DMS53 treated with DMSO at 0.1 percent for 48 hours (cell line): ENCODE data around the gene MAP1LC3B2.

ENCODE experiments used
- DNase-seq: peaks from one replicate; lab custom pipeline; 2025; ENCODE audit not compliant: unreplicated experiment; lab: John Stamatoyannopoulos, UW

MAP1LC3B2 gene

DNA sequence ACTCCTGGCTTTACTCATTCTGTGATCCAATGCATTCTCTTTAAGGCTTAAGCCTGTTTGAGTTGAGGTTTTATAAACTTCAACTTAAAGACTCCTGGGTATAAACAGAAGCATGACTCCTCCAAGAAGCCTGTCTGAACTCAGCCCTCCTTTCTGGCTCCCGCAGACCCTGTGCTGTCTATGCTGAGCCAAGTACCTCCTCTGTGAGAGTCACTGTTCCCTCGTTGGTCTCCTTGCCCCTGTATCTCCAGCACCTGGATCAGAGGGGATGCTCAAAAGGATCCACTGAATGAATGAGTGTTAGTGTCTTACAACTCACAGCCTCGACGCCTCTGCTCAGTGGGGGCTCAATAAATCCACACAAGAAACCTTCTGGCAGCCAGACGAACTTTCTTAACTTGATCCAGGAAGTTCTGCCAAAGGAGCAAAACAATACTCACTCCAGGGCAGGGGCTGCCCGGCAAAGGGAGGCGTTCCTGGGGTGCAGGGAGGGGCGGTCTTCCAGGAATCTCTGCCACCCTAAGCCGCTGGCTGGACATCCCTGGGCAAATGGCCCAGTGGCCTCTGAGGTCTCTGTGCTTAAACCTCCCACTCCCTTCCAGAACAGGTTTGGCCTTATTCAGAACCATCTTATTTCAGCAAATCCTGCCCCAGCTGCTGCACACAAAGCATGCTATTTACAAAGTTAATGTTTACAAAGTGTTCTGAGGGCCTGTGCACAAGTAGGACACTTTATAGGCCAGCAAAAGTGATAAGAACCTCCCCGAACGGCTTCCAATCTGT is 32.9 kb downstream of the MAP1LC3B2 start:
- peak; percentile 65 for DNase-seq

DNA sequence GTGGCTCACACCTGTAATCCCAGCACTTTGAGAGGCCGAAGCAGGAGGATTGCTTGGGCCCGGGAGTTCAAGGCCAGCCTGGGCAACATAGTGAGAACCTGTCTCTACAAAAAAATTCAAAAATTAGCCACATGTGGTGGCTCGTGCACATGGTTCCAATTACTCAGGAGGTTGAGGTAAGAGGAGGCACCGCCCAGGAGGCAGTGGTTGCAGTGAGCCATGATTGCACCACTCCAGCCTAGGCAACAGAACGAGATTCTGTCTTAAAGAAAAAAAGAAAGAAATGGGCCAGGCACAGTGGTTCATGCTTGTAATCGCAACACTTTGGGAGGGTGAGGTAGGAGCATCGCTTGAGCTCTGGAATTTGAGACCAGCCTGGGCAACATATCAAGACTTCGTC is 33.5 kb downstream of the MAP1LC3B2 start:
- DNase-seq: no peak

DNA sequence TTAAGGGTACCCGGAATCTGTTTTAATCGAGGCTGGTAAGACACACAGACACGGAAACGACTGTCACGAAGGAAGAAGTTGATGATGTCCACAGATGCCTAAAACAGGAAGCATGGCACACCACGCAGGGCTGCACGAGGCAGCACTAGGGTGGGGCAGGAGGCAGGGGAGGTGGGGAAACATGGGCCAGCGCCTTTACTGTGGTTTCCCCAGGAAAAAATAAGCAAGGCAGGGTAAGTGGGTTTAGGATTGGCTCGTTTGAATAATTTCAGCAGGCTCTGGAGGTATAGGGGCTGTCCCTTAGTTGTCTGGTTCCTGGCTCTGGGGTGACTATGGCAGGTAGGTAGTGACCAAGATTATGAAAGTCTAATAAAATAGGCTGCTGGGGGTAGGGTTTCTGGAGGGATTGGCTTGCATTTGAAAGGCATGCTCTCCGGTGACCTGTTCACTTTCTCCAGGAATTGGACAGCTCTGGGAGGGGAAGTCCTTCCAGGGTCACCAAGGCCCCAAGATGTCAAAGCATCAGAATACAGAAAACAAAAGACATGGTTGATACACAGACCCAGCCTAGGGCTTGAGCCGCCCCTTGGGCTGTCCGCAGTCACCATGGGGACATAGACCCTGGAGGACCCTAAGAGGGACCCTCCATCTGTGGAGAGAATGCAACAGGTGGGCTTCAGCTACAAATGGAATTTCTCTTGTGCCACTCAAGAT is 35.3 kb downstream of the MAP1LC3B2 start:
- DNase-seq: no peak

DNA sequence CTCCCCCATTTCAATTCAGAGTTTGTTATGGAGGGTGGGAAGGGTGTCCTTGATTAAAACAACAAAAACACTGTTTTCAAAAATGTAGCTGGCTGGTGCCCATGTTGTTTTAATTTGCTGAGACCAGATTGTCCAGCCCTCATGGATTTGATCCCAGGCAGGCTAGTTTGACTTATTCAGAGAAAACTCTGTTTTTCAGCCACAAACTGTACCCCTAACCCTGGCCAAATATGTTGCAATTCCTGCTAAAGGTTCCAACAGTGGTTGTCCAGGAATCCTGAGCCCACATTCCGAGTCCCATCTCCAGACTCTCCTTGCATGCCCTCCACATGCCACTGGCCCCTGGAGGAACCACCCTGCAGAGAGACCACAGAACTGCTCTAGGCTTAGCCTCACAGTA is 36.0 kb downstream of the MAP1LC3B2 start:
- no peak for DNase-seq

DNA sequence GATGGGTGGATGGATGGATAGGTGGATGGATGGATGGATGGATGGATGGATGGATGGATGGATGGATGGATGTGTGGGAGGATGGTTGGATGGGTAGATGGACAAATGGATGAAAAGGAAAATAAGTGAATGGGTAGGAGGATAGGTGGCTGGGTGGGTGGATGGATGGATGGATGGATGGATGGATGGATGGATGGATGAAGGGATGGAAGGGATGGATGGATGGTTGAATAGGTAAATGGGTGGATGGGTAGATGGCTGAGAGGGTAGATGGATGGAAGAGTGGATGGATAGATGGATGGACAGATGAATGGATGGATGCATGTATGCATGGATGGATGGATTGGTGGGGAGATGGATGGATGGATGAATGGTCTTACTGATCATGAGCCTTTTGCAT is 36.5 kb downstream of the MAP1LC3B2 start:
- DNase-seq: no peak

DNA sequence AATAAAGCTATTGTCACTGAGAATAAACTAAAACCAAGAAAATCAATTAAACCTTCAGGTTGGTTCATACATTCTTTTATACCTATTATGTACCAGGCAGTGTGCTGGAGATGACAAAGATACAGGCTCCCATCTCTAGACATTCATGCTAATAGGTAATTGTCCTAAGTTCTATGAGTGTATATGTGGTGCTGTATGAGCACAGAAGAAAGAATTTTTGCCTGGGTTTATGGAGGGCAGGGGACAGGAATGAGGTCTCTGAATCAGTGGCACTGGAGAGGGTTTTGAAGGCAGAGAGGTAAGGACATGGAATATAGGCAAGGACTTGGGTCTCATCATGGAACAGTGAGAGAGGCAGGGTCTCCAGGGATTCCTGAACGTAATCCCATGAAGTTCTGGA is 38.7 kb downstream of the MAP1LC3B2 start:
- no peak for DNase-seq

DNA sequence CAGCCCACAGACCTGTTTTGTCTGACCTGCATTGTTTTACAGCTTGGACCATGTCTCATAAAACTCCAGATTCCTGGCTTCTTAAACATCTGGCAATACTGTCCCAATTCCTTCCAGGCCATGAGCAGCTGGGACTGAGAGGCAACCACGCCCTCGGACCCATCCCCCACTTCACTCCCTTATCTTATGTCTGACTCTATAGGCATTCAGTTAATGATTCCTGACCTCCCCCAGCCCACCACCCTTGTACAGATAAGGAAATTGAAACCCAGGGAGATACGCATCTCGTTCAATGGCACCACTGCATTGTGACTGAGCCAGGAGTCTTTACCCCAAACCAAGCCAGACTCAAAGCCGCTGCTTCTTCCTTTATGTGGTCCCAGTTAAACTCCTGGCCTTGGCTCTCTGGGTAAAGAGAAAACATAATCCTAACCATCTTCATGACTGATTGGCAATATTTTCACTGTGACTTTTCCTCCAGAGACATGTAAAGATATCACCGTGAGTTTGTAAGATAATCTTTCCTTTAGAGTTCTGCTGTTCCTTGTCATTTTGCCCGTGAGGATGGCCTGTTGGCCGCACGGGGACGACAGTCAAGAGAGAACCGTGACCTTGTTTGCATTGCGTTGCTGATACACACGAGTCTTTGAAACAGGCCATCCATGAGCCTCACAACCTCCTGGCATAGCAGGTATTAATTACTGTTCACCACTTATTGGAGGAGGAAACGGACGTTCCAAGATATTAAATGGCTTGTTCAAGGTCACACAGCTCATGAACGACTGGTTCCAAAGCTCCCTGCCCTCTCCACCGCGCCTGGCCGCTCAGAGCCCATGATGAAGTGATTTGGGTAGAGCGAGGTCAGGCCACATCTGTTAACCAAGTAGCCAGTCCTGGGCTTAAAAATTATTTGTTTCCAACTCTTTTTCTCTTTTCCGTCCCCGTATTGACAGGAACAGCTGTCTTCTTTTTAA is 39.4 kb downstream of the MAP1LC3B2 start:
- no peak for DNase-seq

DNA sequence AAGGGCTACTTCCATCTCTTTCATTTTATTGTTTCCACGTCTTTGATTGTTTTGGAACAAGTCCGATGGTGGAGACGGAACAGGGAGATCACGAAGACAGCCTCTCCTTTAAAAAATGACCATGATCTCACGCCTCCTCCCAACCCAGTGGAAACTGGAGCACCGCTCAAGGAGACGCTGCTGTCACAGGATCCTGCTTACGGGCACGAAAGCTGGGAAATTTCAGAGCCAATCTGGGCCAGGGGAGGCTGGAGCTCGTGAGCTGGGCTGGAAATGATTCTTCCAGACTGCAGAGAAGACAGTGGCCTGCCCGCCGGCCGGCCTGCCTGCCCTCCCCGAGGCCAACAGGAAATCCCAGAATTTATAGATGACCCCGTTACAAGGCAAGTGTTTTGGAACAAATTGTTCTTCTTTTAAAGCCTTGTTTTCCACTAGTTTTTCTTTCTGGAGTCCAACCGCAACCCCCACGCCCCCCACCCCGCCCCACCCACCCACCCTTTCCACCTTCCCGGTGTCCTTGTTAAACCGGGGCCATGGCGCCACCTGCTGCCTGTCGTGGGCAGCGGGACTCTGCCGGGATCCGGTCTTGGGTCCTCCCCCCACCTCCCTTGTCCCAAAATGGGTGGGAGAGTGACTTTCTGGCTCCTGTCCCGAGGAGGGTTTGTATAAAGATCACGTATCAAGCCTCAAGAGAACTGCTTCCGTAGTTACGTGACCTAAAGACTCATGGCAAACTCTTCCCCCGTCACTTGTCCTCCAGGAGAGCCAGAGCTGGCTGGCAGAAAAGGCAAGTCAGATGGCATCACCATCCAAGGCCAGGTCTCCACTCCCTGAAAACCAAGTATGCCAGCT is 40.3 kb downstream of the MAP1LC3B2 start:
- peak; percentile 82 for DNase-seq

DNA sequence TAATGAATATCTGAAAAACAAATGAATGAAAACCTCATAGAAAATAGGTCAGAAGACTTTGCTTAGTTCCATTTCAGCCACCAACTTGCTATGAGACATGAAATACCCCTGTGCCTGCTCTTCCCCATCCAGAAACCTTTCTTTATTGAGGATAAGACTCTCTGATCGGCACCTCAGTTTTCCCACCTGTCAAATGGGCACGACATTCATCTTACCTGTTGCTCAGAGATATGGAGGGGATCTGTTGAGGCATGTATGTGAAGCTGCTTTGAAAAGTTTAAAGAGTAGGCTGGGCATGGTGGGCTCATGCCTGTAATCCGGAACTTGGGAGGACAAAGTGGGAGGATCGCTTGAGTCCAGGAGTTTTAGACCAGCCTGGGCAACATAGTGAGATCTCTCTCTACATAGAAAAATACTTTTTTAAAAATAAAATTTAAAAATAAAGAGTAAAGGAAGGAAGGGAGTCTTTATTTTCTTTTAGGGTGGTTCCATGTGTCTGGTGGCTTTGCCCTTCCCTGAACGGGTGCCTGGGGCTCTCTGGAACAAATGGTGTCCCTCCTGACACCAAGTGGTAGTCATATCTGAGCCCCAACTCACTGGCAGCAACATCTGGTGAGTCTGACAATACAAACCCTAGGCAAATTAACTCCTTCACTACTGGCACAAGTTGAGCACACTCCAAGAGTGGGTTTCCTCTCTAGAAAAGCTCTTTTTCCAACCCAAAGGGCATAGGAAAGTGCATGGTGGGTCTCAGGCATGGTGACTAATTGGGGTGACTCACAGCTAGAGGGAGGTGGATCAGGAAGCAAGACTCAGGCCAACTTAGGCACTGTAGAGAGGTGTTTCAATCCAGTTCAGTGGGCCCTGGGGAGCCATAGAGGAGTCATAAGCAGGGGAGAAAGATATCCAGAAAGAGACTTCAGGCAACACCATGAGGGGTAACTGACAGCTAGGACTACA is 42.1 kb downstream of the MAP1LC3B2 start:
- no peak for DNase-seq

DNA sequence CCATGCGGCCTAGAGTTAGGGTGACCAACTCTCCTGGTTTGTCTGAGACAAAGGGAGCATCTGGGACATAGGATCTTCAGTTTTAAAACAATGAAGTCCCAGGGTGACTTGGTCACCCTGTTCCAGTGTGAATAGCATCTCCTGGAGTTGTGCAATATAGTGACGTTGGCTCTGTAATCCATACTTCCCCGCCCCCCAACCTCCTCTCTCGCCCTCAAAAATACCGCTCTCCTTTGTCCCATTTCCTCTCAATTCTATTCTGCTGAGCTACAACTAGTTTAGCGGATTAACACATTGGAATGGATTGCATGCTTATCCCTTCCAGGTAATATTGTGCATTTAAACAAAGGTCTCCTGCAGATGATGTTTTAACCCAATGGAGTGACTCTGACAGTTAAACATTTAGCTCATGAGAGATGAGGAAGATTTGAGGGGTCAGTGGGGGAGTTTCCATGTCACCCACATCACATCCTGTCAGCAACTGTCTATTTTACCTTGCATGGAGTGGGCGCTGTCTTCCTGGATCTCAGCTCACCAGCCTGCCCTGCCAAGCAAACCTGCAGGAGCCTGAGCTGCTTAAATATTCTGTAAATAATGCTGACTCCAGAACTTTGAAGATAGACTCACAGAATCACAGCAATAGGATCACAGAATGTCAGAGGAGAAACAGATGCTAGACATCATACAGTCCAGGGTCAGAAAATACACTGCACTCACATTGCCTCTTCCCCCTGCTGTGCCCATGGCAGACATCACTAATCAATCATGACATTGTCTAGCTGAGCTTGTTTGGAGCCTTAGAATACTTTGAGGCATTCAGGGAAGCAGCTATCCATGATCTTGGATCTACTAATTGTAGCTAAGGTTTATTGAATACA is 43.0 kb downstream of the MAP1LC3B2 start:
- DNase-seq: no peak

DNA sequence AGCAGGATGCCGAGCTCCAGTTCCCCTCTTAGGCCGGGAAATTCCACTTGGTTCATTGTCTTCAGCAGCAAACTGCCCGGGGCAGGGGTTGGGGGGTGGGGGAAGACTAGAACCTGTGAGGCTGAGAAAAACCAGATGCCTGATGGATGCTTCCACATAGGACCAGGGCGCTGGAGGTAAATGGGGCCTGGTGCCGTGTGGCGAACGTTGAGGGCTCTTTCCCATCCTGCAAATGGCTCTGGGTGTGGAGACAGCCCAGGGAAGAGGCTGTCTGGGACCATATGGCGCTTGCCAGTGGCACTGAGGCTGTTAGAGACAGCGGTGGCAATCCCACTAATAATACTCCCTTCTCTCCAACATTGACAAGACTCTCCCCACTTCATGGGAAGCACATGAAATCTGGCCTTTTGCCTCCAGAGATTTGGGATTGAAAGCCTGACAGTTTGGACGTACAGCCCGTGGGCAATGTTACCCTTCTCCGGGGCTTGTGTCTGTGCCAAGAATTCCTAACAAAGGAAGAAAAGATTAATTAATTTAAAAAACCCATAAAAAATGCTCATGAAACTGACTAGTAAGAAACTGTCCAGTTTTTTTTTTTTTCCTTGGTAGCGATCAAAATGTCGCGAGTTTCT is 44.5 kb downstream of the MAP1LC3B2 start:
- DNase-seq: no peak

DNA sequence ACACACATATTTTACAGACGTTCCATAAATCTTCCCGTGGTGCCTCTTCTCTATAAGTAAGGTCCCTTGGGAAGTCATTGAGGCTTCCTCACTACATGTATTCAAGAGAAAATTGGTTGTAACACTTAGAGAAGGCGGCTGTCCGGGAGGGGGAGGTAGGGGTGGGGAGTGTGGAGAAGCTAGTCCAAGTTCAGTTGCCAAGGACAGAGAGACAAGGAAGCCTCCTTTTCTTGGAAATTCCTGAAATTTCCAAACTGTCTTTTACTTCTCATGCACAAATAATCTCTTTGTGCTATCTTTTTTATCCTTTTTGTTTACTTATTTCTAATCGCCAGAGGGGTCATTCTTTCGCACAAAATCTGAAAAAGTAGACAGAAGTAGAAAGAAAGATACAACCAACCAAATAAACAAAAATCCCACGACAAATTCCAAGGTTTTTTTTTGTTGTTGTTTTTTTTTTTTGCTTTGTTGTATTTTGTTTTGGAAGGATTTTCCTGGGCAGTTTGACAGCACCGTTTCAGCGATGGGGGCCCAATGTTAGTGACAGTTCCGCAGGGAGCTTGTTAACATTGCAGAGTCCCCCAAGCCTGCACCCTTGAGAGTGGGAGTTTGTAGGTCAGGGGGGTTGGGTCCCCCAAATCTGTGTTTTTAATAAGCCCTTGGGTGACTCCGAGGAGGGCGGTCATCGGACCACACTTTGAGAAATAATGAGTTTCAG is 45.2 kb downstream of the MAP1LC3B2 start:
- DNase-seq: no peak

DNA sequence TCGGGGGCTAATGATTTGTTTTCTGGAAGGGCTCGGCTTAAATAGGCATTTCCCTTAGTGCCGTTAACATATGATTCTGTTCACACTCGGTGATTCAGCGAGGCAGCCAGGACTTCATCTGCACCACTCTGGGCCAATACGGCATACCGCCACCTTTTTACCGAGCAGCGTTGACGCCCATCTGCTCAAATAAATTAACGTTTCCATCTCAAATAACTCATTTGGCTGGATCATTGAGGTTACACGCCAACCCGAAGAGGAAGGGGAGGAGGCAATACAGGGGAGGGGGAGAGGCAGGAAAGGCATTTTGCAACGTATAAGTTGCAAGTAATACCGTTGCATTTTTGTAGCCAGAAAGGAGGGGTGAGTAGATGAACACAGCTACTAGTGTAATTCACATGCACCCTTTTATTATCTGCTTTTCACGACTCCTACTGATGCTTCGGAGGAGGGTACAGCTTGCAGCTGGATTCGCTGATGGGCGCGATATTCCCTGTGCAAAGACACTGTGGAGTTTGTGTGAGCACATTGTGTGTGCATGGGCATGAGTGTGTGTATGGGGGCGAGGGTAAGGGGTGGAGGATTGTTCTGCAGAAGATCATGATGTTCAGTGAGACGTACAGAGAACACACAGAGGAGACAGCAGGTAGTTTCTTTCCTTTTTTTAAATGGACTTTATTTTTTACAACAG is 45.9 kb downstream of the MAP1LC3B2 start:
- DNase-seq: no peak

DNA sequence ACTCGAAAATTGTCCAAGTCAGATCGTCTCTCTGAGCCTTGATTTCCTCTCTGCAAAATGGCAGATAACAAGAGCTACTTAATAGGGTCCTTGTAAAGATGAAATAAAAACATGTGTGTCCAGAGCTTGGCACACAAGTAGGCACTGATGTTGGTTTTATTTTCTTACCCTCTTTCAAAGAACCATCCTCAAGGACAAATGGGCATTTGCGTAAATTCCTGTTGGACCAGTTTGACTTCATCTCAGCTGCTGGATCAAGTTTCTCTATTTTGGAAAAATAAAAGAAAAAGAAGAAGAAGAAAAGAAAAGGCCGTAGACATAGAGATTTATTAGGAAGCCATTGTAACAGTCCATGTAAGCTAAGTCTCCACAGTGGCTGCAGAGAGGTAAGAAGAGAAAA is 47.2 kb downstream of the MAP1LC3B2 start:
- DNase-seq: peak; percentile 65

DNA sequence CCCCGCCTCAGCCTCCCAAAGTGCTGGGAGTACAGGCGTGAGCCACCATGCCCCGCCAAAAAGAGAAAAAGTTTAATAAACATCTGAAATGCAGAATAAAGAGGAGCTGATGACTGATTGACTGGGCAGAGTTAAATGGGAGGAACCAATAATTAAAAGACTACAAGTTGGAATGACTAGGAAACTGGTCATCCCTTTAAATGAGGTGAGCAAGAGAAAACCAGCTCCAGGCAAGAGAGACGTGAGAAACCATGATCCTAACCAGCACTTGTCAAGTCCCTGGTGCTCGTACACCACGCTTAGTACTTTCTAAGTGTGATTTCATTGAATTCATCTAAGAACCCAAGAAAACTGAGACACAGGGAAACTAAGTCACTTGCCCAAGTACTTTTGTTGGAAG is 47.9 kb downstream of the MAP1LC3B2 start:
- DNase-seq: no peak

DNA sequence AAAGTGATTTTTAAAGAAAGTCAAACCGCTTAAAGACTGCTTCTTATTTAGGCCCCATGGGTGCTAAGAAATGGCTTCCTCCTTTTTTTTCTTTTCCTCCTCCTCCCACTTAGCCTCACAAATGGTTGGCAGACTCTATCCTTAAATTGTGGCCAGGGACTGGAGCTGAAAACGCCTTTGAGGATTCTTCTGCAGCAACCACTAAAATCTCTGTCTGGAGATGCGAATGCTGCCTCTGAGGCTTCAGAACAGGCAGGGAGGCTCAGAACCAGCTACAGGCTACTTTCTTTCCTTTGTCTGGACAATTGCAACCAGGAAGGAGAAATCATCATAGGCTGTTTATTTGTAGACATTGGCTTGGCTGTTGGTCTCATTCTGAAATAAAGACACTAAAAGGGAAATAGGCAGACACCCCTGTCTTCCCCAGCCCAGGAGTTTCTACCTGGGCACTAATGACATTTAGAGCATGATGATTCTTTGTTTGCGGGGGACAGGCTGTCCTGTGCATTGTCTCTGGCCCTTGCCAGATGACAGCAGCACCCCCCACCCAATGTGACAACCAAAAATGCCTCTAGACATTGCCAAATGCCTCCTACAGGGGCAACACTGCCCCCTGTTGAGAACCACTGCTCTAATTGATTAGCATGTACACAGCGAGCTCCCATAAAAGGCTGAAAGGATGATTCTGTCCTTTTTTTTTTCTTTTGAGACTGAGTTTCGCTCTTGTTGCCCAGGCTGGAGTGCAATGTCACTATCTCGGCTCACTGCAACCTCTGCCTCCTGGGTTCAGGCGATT is 50.3 kb downstream of the MAP1LC3B2 start:
- peak; percentile 9 for DNase-seq
